GM04503 (cell line): Measurements from ENCODE around the gene DNAJC15.

Experiments
- DNase-seq: peaks from one replicate; pipeline ENCODE4 v3.0.0-alpha.2; 2012; ENCODE audit warnings: low read depth

DNAJC15 gene

DNA sequence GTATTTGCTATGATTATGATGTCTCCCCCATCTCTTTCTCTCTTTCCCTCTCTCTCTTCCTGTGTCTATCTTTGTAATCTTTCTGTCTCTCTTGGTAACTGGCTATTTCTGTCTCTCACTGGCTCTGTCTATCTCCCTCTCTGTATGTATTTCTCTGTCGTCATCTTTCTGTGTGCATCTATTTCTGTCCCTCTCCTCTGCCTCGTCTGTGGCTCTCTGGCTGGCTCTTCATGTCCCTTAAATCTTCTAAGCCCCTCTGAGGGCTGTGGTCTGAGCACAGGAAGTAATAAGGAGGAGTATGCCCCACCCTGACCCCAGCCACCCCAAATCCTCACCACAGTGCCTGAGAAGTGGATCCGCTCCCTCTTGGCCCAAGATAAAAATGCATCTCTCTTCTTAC lies 104.4 kb downstream of the DNAJC15 start:
- no peak for DNase-seq

DNA sequence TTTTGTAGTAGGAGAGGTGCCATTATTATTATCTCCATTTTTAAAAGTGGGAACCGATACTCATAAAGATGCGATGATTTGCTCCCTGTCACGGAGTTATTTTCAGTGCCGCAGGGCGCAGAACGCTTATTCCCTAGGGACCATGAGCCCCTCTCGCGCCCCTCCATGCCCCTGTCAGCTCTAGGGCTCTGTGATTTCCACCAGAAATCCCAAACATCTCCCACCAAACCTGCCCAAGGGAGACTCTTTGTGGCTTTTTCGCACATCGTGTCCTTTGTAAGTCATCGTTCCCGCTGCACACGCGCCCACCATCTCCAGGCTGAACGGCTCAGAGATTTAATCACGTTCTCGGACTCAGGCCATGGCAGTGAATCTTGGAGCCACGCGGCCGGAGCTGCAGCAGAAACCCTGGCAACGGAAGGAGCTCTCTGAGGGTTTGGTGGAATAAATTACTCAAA lies 105.1 kb downstream of the DNAJC15 start:
- DNase-seq = no peak

DNA sequence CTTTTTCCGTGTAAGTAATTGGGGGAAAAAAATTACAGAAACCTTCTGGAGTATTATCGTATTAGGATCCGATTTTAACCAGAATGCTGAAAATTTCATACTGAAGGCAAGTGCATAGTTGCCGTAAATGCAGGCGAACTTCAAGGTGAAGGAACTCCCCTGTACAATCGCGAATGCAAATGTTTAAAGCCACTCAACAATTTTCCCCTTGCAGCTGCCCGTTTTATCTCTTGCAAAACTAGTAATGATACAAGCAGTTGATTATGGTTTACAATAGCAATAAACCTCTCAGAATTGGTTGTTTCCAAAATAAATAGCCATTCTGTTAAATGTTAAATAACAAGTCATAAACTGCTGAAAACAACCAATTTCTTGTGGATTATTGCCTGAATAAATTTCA lies 105.7 kb downstream of the DNAJC15 start:
- no peak for DNase-seq

DNA sequence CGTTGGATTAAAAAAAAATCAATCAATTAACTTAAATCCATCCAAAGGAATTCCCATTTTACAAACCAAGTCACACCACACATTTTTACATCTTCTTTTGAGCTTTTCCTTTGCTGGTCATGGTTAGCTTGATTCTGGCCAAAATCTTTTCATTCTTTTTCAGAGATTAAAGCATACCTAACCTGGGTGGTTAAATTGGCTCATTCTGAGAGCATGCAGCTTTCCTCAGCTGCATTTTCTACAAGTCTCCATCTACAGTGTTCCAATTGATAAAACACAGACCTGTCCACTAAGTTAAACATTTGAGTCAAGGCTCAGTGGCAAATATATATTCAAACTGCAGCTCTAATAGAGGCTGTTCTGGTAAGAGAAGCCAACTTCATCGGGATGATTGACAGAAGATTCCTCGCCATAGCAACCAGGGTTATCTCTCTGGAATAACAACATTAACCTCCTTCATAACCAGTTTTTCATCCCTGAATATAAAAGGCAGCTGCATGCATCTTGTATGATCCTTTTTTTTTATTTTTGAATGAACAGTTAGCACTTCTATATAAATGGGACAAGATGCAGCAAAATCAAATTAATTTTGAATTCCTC lies 106.2 kb downstream of the DNAJC15 start:
- no peak for DNase-seq

GRCh38 chr13:43132257-43132656 lies 108.9 kb downstream of the DNAJC15 start:
- DNase-seq = no peak

- DNase-seq = no peak
Observed at GRCh38 chr13:43132911-43133310, 109.5 kb downstream of the DNAJC15 start.

DNA sequence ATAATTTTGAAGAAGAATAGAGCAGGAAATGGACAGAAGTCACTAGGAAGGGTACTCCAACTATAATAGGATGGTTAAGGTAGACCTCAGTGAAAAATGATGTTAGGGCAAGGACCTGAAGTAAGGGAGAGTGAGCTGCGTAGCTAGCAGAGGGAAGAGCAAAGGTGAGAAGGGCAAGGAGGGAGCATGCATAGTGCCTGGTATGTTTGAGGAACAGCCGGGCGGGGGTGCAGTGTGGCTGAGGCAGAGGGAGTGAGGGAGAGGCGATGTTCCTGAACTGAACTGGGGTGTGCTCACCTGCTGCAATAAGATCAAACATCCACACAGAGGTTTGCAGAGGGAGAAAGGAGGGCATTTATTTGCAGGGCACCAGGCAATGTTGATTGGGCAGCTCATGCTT lies 110.4 kb downstream of the DNAJC15 start:
- DNase-seq = no peak

DNA sequence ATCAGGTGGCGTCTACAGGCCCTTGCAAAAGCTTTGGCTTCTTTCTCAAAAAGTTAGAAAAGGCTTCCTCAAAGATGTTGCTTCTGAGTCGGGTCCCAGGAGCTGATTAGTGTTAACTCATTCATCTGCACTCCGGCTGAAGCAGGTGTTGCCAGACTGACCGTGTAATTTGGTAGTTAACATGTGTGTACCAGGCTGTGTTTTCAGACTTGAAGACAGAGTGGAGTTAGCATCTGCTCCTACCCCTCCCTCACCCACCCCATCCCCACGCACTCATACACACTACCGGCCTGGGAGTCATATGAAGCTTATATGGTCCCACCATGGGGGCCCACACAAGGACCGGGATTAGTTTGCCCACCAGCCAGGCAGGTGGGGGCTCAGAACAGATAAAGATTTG lies 111.5 kb downstream of the DNAJC15 start:
- no peak for DNase-seq

DNA sequence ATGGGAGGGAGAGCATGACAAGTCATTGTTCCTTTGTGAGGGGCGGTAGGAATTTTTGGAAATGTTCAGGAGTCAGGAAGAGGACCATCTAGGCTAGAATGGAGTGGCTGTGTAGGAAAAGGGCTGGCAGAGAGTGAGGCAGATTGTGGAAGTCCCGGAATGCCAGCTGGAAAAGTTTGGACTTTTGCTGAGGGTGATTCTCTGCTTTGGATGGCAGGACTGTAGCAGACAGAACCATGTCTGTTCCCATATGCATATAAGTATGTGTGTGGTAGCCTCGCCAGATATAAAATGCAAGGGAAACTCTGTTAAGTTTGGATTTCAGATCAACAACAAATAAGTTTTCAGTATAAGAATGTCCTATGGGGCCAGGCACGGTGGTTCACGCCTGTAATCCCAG lies 112.1 kb downstream of the DNAJC15 start:
- DNase-seq = no peak

DNA sequence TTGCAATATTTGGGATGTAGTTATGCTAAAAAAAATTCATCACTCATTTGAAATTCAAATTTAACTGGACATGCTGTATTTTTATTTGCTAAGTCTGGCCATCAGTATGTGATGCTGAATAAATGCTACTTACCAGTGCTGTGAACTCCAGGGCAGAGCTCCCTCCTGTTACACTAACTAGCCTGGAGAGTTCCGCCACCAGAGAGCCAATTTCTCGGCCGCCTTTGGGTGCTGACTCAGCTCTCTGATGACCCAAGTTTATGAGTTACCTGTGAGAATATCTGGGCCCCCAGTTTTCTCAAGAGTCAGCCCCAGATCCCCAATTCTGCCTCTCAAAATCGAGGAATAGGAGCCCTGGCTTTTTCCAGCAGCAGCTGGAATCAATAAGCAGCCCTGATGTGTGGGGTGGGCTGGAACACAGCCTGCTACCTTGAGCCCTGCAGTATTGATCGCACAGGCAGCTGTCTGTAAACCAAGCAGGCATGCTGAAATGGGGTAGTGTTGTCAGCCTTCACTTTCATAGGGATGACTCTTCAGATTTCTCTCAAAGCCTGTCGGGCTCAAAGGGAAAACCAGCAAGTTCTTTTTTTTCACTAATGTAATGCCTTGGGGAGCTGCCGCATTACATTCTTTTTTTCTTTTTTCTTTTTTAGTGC lies 113.7 kb downstream of the DNAJC15 start:
- DNase-seq = no peak

- DNase-seq = no peak
Observed at GRCh38 chr13:43139211-43139610, 115.8 kb downstream of the DNAJC15 start.

GRCh38 chr13:43139921-43140320 lies 116.5 kb downstream of the DNAJC15 start:
- DNase-seq = no peak

DNA sequence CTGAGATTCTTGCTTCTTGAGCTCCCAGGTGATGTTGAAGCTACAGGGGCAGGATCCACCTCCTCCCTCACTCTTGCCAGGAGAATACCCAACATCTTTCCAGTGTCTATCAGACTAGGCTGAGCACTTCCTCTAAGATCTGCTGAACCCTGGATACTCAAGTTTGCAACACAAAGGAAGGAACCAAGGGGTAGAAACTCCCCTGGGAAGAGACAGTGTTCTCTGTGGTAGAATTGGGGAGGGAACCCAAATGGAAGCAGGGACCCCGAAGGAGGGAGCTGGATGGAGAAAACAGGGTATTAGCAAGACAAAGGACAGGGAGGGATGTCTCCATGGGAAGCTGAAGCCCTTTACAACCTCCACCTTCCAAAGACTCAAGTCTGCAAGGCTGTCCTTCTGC lies 117.6 kb downstream of the DNAJC15 start:
- DNase-seq = no peak

DNA sequence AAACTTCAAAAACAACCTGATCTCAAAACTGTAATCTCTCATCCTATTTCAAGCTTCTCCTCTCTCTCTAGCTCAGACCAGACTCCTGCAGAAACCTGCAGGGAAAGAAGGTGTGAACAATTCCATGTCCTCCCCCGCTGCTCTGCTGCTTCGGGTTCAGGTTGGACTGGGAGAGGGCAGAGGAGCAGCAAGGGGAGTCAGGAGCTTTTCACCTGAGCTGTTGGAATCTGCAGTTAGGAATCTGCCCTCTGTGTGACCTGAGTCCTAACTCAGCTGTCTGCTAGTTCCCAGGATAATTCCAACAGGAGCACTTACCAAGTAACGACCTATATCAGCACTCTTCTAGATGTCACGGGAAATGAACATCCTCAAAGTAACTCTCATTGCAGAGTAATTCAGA lies 118.3 kb downstream of the DNAJC15 start:
- DNase-seq = no peak

- DNase-seq = no peak
Observed at GRCh38 chr13:43143591-43143990, 120.2 kb downstream of the DNAJC15 start.

DNA sequence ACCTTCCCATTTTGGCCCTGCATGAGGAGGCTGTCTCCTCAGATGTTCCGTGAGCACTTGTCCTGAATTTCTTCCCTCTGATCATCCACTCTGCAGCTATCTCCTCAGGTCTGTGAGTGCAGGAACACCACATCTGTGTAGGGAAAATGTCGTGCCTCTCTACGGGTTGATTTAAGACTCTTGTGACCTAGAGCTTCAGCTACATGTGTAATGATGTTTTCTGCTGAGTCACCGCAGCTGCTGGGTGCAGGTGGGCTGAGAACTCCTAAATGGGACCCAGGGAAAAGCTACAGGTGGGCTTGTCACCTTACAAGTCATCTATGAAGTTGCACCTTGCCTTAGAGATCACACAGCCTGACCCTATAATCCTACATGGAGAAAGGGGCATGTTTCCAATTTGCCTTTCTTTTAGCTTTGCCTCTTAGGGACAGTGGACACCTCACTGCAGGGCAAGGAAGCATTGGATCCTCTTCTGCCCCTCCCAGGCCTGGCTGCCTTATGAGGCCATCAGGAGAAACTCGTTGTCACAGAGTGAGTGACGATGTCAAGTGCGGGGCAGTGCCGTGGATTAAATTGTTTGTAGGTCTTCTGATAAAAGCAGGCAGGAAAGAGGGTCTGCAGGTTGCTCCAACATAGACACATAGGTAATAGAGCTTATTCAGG lies 122.3 kb downstream of the DNAJC15 start:
- DNase-seq = no peak

- DNase-seq = no peak
Observed at GRCh38 chr13:43146400-43146799, 123.0 kb downstream of the DNAJC15 start.

DNA sequence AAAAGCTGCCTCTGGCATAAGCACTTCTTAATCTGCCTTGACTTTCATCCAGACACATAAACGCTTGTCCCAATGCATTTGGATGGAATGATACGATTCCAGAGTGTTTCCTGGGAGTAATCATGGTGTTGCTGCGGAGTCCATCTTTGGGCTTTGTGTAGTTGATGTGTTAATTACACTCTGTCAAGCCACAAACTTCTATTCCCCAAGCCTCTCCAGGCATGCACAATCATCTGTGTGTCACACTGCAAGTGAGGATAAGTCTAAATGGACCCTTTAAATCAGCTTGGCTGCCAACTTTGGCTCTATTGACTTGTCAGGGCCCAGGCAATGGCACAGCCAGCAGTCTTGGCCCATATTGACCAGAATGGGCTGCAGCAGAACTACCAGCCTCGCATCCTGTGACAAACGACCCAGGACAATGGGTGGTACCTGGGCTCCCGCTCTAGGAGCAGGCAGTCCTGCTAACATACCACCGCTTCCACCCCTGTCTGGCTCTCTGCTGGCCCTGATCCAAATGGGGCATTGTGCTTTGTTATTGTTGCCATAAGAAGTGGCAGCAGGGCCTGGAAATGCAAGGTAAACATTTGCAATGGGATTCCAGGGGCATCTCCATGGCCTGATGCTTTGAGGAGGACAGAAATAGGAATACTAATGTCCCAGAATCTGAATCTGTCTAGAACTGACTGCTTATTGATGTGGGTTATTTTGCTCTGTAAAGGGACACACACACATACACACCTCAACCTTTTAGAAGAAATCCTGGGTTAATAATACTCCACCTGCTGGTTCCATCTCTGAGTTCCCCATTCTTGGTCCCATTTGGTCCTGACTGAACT lies 127.2 kb downstream of the DNAJC15 start:
- no peak for DNase-seq

- no peak for DNase-seq
Observed at GRCh38 chr13:43153436-43154090, 130.2 kb downstream of the DNAJC15 start.

DNA sequence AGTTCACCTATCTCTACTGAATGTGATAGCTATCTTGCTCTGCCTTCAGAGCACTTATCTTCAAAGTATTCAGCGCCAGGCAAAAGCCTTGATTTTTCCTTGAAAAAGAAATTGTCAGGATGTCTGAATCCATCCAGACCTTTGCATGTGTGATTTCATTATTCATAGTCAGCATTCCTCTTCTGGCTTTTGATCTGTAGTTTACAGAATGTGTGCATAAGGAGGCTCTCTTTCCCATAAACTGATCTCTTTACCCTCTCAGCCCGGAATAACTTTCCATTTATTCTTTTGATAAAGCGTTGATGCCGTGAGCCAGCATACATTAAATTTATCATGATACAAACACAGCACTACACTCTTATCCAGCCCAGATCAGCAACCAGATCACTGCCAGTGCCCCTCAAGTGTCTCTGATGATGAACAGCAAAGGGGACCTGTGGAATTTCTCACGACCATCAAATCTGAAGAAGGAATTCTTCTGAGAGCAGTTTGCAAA lies 130.8 kb downstream of the DNAJC15 start:
- no peak for DNase-seq

DNA sequence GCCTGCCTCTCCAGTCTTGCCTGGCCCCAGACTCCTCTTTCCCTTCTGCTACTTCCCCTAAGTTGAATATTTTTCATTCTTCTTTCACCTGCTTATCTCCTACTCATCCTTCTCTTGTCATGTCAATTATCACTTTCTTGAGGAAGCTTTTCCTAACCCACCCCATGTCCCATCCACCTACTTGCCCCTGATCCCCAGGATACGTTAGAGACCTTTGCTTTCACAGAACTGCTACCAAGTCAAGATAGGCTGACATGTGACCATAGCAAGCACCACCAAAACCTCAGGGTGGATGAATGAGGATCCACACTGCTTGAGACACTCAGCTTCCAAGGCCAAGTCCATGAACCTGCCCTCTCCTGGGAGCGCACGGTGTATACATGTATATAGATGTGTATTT lies 131.5 kb downstream of the DNAJC15 start:
- no peak for DNase-seq

- DNase-seq = no peak
Observed at GRCh38 chr13:43156916-43157315, 133.5 kb downstream of the DNAJC15 start.
